Medulla oblongata (tissue), 1 donor: ENCODE data around the gene TMEM151B.

Experiments
- DNase-seq: peaks from one replicate; pipeline ENCODE4 v3.0.0-alpha.2; 2015; ENCODE audit errors: extremely low spot score

The TMEM151B gene

DNA sequence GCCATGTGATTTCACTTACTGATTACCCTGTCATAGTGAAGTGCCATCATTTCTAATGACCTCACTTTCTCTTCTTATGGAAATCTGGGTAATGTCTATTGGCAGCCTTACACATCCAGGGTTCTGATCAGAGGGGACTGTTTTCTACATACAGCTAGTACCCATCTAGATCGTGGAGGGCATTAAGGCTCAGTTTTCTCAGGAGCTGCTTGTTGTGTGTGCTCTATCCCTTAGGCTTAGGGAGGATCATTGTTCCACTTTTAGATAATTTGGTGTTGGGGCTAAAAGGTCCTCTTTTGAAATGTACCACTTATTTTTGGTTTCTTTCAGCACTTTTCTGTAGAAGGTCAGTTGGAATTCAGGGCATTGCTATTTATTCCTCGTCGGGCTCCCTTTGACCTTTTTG, 19.5 kb upstream of the TMEM151B start:
- DNase-seq = peak; percentile 40

DNA sequence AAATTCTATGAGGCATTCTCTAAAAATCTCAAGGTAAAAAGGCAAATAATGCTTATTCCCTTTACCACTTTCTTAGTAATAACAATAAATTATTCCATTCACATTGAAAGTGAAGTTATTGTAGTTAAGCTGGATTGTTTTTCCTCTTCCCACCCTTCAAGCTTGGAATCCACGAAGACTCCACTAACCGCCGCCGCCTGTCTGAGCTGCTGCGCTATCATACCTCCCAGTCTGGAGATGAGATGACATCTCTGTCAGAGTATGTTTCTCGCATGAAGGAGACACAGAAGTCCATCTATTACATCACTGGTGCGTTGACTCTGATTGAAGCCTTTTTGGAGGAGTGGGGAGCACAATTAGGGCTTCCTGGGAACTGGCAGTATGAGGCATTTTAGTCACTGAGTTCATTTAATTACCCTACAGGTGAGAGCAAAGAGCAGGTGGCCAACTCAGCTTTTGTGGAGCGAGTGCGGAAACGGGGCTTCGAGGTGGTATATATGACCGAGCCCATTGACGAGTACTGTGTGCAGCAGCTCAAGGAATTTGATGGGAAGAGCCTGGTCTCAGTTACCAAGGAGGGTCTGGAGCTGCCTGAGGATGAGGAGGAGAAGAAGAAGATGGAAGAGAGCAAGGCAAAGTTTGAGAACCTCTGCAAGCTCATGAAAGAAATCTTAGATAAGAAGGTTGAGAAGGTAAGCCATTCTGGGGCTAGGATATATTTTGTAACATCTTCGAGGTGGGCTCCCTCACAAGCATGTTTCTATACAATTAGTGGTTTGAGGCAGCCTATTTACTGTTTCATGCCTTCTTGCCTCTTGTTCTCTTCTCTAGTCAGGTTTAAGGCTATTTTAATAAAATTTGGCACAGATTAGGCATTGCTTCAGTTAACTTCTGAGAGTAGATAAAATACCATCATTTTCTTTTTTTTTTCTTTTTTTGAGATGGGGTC, 18.4 kb upstream of the TMEM151B start:
- no peak for DNase-seq

DNA sequence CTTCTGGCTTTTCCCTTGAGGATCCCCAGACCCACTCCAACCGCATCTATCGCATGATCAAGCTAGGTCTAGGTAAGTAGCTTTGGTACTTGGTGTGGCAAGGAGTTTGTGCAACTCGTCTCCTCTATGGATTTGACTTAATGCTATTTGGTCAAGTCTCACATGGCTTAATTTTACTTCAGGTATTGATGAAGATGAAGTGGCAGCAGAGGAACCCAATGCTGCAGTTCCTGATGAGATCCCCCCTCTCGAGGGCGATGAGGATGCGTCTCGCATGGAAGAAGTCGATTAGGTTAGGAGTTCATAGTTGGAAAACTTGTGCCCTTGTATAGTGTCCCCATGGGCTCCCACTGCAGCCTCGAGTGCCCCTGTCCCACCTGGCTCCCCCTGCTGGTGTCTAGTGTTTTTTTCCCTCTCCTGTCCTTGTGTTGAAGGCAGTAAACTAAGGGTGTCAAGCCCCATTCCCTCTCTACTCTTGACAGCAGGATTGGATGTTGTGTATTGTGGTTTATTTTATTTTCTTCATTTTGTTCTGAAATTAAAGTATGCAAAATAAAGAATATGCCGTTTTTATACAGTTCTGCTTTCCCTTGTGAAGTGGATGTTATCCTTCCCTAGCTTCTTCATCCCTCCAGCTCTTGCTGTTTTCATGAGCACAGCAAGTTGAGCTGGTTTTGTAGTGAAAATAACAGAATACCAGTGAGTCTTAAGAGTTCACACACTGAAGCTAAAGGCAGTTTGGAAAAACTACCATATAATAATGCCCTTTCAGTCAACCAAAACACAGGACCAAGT, 16.7 kb upstream of the TMEM151B start:
- DNase-seq = peak; percentile 51

DNA sequence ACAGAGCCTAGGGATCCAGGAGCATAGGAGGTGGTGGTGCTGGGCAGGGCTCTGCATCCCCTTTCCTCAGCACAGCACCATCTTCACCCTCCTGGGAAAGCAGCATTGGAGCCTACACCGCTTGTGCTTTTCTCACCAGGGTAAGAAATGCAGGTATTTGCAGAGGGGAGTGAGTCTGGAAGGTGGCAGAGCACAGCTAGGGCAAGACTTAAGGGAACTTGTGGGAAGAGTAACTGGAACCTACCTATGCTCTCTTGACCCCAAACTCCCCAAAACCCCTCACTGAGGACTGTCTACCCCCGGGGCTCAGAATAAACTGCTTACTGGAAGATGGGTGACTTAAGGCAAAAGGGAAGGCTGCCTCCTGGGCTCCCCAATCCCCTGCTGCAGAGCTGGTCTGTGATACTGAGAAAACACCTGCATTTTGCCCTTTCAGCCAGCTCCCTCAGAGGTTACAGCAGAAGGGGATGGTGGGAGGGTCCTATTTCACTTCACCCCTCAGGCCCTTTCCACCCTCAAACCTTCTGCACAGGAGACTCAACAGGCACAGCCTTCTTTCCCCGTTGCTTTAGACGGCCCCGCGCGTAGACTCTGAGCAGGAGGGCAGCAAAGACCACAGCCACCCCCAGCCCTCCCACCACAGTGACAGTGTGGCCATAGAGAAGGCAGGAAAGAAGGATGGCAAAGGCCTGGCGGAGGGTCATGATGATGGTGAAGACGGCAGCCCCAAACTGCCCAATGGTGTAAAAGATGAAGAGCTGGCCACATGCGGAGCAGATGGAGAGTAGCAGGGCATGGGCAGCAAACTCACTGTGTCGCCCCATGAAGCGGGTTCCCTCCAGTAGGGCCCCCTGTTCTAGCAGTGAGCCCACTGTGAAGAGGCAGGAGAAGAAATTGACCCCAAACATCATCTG, 15.8 kb upstream of the TMEM151B start:
- no peak for DNase-seq

DNA sequence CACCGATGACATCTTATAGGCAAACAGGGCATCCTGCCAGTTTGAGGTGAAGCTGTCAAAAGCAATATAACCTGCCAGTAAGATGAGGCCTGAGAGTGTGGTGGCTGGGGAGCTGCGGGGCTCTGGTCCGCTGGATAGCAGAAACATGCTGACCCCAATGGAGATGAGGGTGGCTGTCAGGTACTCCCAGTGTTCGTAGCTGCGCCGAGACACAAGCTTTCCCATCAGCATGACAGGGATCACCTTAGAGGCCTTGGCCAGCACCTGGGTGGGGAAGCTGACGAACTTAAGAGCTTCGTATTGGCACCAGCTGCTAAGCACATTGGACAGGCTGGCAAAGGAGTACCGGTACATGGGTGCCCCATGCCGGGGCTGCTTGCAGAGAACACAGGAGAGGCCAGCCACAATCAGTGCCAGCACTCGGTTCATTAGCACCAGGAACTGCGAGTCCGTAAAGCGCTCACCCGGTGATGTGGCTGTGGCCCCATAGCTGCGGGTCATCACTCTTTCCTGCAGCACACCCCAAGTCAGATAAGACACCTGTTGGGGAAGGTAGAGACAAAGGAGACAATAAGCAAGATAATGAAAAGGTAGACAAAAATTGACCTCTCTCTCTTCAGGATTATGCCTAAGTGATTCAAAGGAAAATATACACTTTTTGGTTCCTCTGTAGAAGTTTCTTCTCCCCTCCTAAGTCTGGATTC, 15.0 kb upstream of the TMEM151B start:
- DNase-seq = no peak

DNA sequence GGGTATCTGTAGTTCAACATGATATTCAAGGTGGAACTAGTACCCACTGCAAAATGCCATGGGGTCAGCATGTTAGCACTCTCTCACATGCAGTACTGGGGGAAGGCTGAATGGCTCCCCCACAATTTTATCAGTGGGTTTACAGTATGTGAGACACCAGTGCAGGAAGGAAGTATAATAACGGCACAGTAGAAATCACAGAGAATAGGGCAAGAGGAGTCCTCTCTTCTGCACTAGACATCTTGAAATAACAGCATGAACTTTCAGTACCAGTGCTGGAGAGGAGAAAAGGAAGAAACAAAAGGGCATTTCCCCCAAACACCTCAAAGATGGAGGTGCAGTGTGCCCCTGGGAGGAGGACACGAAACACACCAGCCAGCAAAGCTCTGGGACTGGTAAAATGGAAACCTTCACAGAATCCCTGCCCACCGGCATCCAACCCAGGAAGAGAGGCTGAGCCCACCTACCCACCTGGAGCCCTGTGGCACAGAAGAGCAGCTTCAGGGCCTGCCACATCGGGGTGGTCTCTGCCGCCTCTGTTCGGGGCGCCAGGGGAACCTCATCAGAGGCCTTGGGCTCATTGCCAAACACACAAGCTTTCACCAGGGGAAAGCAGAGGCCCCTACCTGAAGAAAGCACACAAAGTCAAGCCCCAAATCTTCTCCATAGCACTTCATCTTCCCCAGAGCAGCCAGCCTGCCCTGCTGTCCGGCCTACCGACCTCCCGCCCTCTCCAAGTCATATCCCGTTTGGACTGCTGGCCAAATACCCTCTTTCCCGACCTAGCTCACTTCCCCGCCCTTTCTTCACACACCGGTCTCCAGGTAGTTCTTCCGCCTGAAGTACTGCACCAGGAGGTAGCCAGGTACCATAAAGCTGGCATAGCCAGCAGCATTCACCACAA, 14.1 kb upstream of the TMEM151B start:
- peak; percentile 28 for DNase-seq

DNA sequence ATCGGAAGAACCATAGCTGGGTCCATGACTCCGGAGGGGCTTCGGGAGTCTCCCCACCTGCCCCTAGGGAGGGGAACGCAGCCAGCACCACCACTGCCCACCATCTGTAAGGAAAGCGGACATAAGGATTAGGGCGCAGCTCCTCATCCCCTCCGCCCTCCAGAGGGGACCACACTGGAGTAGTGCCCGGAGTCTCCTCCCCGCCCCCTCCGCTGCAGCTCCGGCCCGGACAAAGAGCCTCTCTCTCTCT, 13.6 kb upstream of the TMEM151B start:
- no peak for DNase-seq

DNA sequence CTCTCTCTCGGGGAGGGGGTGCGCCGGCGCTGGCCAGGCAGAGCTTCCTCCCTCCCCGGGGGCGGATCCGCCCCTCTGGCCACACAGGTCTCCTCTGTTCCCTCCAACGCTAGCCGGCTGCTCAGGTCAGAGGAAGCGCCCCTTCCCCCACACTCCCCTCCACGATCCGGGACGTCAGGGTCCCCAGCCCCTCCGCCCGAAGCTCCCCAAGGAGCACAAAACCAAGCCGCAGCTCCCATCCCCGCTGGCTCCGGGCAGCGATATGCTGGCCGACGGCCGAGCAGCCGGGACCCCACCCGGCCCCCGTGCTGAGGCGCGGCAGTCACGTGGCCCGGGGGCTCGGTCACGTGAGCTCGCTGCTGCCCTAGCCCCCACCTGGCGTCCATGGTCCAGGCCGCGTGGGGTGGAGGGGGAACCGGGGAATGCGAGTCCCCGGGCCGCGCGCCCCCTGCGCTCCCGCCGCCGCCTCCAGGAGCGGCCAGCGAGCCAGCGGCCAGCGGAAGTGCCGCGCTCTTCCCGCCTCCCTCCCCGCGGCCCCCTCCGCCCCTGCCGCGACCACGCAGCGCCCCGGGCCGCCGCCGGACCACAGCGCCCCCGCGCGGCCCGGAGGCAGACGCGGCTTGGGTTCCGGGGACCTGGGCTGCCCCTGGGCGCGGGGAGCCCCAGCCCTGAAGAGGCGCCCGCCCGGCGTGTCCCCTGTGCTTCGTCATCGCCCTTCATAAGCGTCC, 13.1 kb upstream of the TMEM151B start, which contains the start of gene SLC35B2:
Gene SLC35B2, minus strand, starts transcription at position 504 of the 728 bp plus-strand sequence. Its CDS starts 118 bp downstream, at position 386.
- peak; percentile 93 for DNase-seq

DNA sequence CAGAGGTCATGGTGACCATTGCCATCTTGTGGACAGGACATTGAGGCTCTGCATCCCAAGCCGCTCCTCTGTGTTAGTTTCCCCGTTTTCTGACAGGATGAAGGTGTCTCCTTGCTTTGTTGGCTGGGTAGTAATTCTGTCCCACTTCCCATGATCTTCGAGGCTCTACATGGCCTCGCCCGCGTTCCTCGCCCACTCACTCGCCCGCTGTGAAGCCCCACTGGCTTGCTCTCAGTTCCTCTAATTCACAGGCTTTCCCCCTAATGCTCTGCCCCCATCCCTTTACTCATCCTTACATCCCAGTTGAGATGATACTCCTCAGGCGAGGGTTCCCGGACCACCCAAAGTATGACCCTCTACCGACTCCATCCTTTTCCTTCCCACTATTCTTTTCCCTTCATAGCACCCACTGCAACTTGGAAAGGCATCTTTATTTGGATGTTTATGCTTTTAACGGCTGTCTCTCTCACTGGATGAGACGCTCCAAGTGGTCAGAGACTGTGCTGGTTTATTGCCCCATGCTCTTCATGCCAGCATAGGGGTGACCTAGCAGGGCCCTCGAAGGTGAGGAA, 12.4 kb upstream of the TMEM151B start:
- DNase-seq = no peak

DNA sequence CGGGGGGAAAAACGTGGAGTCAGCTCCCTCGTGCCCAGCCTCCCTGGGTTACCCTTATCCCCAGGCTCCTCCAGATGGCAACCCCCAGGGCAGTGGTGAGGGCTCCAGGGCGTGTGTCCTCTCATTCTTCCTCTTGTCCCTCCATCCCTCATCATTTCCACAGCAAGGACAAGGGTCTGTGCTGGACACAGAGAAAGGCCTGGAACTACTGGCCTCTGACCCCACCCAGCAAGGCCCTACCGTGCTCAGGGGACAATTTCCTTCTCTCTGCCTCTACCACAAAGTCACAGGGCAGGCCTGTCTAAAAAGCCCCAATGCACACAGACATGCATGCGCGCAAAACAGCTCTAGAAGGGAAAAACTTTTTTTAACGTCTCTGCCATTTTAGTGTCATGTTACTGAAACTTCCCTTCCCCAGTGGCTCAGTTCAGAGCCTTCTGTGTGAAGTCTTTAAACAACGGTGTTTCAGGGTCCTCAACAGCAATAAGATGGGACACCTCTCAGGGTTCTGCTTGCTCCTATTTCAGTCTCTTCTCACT, 11.9 kb upstream of the TMEM151B start:
- DNase-seq = no peak

DNA sequence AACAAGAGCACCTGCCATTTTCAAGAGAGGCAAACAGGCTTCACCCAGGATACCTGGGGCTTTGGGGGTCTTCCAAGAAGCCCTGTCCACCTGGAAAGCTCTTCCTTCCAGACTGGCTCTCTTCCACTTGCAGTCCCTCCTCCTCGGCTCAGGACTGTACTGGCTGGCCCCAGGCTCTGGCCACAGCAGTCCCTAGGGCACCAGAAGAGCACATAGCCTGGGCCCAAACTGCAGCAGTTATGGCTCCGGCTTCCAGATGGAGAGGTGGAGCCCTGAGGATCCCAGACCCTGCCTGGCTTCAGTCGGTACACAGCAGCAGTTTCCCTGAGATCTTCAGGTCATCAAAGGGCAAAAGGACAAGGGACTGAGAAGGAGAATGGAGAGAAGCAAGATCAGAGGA, 11.3 kb upstream of the TMEM151B start:
- no peak for DNase-seq

DNA sequence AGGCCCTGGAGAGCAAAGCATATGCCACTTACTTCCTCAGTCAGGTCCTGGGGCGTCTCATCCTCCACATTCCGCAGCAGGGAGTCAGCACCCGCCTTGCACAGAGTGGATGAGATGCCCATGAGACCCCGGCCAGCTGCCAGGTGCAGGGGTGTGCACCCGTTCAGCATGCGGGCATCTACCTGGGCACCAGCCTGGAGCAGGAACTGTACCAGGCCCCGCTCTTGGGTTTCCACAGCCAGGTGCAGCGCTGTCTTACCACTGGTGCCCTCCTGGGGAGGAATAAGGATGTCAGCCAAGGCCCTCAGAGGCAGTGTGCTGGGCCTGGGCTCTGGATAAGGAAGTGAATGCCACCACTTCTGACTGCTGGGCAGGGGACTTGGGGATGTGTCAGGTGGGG, 10.2 kb upstream of the TMEM151B start:
- no peak for DNase-seq

DNA sequence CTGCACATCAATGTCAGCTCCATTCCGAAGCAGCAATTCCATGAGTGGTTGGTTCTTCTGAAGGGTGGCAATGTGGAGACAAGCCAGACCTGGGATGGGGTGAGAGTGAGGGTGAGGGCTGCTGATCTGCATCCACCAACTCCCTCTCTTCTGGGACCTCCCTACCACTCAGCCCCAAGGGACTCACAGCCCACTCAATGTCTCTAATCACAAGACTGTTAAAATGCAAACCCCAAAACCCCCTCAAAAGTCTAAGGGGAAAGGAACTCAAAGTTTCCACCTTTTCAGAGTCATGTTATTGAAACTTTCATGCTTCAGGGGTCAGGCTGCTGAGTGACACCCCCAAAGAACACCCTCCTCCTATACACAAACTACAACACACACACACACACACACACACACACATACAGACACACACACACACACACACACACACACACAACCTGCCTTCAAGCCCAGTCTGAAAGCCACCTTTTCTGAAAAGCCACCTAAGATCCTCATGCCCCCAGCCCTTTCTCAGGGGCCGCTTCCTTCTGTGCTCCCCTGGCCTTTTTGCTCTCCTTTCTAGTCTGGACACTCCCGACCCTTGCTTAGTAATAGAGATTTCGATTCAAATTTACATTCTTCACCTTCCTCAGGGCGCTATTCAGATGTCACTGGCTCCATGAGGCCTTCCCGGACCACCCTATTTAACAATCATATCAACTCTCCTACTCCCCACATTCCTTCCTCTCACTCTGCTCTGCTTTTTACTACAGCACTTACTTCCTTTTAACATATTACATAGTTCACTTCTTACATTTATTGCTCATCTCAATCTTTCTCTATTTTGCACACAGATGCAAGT, 9.6 kb upstream of the TMEM151B start:
- no peak for DNase-seq

DNA sequence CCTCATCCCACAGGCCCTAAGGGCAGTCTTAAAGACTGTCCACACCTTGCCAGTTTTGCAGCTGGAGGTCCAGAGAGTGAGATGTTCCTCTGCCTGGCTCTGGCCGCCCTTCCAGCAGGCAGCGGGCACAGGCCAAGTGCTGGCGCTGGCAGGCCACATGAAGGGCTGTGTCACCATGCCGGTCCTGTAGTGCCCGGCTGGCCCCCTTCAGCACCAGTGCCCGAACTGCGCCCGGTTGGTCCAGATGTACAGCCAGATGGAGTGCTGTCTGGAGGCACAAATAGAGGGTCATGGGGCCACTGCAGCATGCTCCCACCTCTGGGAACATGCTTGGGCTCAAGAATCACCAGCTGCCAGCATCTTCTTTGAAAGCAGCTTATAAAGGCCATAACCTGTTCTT, 8.7 kb upstream of the TMEM151B start:
- DNase-seq = no peak

DNA sequence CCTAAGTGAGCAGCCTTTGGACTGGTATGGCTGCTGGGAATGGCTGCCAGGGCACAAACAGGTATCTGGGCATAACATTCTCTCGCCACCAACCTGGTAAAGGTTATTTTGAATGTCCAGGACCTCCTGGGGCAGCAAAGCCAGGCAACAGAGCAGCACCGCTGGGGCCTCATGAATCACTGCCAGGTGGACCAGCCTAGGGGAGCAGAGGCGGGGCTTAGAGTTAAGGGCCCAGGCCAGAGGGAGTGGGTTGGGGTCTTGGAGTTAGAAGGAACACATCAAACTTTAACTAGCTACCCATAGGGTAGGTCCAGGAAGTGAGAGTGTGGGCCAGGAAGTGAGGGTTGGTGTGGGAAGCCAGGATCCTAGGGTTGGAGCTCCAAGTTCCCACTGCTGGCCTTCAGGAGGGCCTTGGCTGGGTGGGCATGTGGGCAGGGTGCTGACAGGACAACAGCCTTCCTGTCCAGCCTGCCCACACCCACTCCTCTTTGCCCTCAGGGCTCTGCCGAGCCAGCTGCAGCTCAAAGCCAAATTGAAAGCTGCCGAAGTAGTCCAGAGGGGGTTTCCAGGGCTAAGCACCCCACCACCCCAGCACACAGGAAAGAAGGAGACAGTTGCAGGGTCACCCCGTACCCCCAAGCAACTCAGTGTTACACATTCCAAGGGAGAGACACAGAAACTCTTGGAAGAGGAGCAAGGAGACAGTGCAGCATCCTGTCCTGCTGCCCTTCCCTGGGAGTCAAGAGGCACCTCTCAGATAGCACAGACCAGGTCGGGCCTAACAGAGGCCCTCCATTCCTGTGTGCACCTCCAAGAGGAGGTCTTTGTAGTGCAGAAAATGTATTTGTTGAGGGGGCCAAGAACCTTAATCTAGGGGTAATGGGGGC, 7.5 kb upstream of the TMEM151B start:
- no peak for DNase-seq

DNA sequence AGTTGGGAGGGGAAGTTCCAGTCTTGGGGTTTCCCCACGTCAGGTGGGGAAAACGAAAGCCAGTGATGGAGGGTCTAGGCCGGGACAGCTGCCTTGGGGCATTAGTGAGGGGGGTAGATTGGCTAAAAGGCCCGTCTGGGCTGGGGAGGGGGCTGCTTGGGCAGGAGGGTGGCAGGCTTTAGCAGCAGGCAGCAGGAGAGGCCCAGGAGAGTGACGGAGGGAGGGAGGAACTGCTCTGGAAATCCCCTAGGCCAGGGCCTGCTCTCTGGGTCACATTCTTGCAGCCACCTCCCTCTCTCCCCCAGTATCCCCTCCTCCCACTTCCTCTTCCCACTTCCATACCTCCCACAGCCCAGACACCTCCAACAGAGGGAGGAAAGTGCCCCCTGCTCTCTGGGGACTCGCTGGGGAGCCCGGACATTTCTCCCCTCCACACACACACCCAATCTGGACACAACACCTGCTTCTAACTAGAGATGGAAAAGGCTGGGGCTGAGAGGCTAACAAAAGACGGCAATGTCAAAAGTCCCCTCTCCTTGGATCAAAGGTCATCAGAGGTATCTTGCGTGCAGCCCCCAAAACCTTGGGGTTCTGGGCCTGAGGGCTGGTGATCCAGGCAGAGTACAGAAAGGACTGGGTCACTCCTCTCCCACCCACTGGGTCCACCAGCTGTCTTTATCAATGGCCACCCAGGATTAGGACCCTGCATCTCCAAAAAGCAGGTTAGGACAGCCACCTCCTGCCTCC, 6.7 kb upstream of the TMEM151B start:
- peak; percentile 47 for DNase-seq
